ENCODE results near the gene FXYD5.

Gene FXYD5

GRCh38 chr19:35204799-35205732 is 50.5 kb downstream of the FXYD5 start:
- Mint-ChIP-seq H3K36me3 (ENCODE audit: low read depth) (no peaks in the 10 kb centered on the region), H3K27me3 (ENCODE audit: low read depth) (peaks cover 10% of the 10 kb centered on the region), H3K4me1 (no peaks in the 10 kb centered on the region), H3K4me3 (no peak overlapping the region), H3K27ac (no peak overlapping the region), H3K9me3 (no peaks in the 10 kb centered on the region)
- no peak for TF ChIP-seq CTCF (IDR thresholded peaks at IDR 0.05; ENCODE audit: unreplicated experiment in 3 of 3)

GRCh38 chr19:35205733-35206323 is 51.3 kb downstream of the FXYD5 start:
- Mint-ChIP-seq H3K36me3 (ENCODE audit: low read depth) (no peaks in the 10 kb centered on the region), H3K4me1 (no peaks in the 10 kb centered on the region), H3K9me3 (no peaks in the 10 kb centered on the region), H3K27ac (no peak overlapping the region), H3K27me3 (ENCODE audit: low read depth) (peaks cover 6% of the 10 kb centered on the region), H3K4me3 (no peak overlapping the region)
- no peak for TF ChIP-seq CTCF (IDR thresholded peaks at IDR 0.05; ENCODE audit: unreplicated experiment in 3 of 3)

- no peak overlapping the region for H3K4me3 Mint-ChIP-seq
- H3K27ac Mint-ChIP-seq = no peak overlapping the region
- H3K9me3 Mint-ChIP-seq = no peaks in the 10 kb centered on the region
- no peak for TF ChIP-seq CTCF (IDR thresholded peaks at IDR 0.05; ENCODE audit: unreplicated experiment in 3 of 3)
- H3K4me1 Mint-ChIP-seq = no peaks in the 10 kb centered on the region
- no peaks in the 10 kb centered on the region for H3K36me3 Mint-ChIP-seq (ENCODE audit: low read depth)
- peaks cover 4% of the 10 kb centered on the region for H3K27me3 Mint-ChIP-seq (ENCODE audit: low read depth)
These were observed 51.8 kb downstream of the FXYD5 start for GRCh38 chr19:35206379-35206778.

GRCh38 chr19:35206855-35207254 is 52.3 kb downstream of the FXYD5 start:
- no peaks in the 10 kb centered on the region for H3K36me3 Mint-ChIP-seq (ENCODE audit: low read depth)
- H3K27ac Mint-ChIP-seq = no peak overlapping the region
- H3K27me3 Mint-ChIP-seq (ENCODE audit: low read depth) = peaks cover 4% of the 10 kb centered on the region
- H3K9me3 Mint-ChIP-seq = no peaks in the 10 kb centered on the region
- no peak overlapping the region for H3K4me3 Mint-ChIP-seq
- no peak for TF ChIP-seq CTCF (IDR thresholded peaks at IDR 0.05; ENCODE audit: unreplicated experiment in 3 of 3)
- H3K4me1 Mint-ChIP-seq = no peaks in the 10 kb centered on the region

- no peak overlapping the region for H3K4me3 Mint-ChIP-seq
- TF ChIP-seq CTCF (IDR thresholded peaks at IDR 0.05; ENCODE audit: unreplicated experiment in 3 of 3) = no peak
- H3K4me1 Mint-ChIP-seq = no peaks in the 10 kb centered on the region
- H3K27me3 Mint-ChIP-seq (ENCODE audit: low read depth) = peaks cover 7% of the 10 kb centered on the region
- H3K36me3 Mint-ChIP-seq (ENCODE audit: low read depth) = no peaks in the 10 kb centered on the region
- H3K27ac Mint-ChIP-seq = no peak overlapping the region
- no peaks in the 10 kb centered on the region for H3K9me3 Mint-ChIP-seq
These were observed 52.9 kb downstream of the FXYD5 start for GRCh38 chr19:35207391-35207871.
